ENCODE measurements around the gene TXNRD1.
A peak's percentile ranks its signal among the peaks of the same experiment; 100 is the strongest.
"Not testable (repeated sequence)": the region's sequence is repeated elsewhere in the genome, so short reads cannot be mapped to it uniquely, and the experiment has no call there.

The TXNRD1 gene

DNA sequence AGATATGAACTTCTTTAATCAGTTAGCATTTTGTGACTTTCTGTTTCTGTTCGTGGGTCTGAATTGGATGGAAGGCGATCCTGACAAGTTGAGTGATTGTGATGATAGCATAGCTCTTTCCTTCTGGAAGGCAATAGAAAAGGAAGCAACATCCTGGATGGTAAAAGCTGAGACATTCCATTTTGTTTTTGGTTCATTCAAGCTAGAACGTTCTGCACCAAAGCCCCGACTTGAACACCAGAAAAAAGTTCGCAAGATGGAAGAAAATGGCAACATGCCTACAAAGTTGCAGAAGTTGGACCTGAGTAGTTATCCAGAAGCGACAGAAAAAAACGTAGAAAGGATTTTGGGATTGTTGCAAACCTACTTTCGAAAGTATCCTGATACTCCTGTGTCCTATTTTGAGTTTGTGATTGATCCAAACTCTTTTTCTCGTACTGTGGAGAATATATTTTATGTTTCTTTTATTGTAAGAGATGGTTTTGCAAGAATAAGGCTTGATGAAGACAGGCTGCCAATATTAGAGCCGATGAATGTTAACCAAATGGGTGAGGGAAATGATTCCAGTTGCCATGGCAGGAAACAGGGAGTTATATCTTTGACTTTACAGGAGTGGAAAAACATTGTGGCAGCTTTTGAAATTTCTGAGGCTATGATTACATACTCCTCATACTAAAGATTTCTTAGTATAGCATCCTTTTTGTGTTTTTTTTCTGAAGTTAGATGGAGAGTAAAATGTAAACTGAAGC is 88.9 kb downstream of the TXNRD1 start:
- peak; percentile 78 for DNase-seq (ENCODE audit: low read depth)

DNA sequence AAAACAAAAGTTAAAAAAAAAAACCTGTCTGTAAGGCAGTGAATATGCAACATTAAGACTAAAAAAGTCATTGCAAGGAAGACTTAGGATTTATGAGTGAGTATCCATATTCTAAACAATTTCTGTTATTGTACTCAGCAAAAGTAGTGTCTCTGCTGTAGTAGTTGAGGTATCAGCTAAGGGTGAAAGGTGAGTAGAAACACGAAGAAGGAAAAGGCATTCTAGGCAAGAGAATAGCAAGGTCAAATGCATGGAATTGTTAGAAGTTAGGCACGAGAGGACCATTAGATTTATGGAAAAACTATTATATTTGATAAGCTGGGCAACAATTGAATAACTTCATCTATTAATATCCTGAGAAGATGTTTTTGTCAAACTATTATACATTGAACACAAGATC is 89.8 kb downstream of the TXNRD1 start:
- no peak for DNase-seq (ENCODE audit: low read depth)

DNA sequence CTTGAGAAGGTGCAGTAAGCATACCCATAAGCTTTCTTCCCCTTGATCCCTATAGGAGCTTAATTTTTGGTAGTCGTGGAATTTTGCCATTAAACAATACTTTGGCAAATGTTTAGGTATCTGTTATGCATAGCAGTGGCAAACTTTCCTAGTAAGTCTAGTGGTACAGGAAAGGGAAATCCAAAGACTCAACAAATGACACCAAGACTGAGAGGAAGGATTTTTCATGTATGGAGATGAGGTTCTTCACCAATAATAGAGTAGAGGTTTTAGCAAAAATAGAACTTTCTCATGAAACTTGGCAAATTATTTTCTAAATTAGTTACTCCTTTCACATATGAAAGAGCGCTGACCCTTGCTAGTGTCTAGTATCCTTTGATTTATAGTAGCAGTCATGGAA is 90.8 kb downstream of the TXNRD1 start:
- no peak for DNase-seq (ENCODE audit: low read depth)

DNA sequence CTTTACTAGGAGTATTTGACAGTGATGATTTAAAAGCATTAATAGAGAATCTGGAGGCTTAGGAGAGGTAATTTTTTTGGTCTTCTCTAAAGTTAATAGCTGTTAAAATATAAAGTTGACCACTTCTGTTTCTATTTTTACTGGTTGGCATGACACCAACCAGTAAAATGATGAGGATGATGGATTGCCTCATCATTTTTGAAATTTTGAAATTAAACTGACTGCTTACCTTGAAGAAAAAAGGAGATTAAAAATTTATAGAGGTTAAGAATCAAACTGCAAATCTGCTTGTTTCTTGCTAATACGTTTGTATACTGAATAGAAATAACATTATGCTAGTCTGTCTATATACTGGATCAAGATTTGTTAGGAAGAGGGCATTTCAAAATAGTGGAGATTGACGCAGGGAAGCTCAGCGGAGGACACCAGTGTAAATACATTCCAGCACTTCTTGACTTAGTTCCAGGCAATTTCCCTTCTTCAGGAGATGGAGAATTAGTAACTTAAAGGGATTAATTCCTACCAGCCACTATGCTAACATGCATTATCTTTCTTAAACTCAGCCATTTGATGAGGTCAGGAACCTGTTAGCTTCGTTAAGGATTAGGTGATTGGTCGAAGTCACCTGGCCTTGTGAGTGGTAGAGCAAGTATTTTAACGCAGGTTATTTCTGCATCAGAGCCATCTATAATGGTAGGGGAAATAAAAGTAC is 91.5 kb downstream of the TXNRD1 start:
- DNase-seq (ENCODE audit: low read depth) = no peak

DNA sequence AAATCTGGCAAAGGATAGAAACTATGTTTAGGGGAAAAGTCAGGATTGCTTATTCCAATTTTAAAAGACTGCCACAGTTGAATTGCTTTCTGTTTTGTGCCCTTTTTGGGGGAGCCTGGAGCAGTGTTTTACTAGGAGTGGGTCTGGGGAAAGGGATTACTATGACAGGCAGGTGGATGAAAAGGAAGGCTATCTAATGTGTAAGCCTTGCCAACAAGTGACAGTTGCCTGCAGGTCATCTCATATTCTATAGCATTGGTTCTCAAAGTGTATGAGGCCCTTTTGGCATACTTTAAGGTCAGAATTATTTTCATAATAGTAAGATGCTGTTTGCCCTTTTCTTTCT is 92.0 kb downstream of the TXNRD1 start:
- DNase-seq (ENCODE audit: low read depth) = no peak

DNA sequence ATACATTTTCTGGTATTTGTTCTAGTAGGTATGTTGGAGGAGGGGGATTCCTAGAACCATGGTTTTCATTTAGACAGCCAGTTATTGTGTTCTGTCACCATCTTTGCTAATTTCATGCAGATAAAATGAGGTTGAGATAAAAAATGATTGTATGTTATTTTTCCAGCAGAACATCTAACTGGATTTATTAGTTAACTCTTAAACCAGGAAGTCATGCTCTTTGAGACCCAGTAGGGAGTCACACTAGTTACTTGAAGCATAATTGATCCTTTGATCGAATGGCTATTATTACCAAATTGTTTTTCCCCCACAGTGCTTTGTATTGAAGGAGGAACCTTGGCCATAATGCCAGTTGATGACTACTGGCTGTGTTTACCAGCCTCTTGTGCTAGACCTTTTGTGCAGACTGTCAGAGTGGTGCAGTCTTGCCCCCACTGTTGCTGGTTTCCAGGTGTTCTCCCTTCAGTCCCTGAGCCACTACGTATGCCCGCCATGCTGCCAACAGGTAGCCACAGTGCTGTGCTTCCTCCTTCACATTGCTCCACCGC is 93.9 kb downstream of the TXNRD1 start:
- DNase-seq (ENCODE audit: low read depth) = no peak

DNA sequence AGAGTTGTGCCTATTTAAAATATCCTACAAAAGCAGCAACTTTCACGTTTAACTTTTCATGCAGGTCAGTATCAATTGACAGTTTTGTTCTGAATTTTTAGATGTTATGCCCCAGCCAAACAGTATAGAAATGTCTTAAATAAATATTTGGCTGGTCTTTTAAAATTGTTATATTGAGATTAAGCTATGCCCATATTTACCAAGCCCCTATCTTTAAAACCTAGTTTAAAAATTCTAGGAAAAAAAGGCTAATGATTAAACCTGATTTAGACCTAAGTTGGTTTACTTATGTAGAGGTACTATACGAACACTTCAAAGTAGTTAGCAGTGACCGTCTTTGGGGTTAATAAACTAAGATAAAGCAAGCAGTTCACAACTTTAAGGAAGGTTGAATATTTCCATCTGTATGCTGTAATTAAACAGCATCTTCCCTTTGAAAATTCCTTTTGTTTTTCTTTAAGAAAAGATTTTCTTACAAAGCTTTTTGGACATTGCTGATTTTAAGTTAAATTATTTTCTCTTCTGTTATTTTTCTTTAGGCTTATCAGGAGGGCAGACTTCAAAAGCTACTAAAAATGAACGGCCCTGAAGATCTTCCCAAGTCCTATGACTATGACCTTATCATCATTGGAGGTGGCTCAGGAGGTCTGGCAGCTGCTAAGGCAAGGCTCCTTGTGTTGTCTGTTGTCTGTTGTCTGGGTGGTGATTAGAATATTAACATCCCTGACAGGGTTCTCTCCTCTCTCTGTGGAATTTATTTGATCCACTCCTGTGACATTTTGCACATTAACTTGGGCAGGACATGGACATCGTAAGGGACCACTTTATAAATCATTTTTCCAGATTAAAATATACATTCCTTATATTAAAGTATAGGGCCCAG is 95.4 kb downstream of the TXNRD1 start:
- no peak for DNase-seq (ENCODE audit: low read depth)

- DNase-seq (ENCODE audit: low read depth) = no peak
Observed at GRCh38 chr12:104312202-104312601, 96.6 kb downstream of the TXNRD1 start.

DNA sequence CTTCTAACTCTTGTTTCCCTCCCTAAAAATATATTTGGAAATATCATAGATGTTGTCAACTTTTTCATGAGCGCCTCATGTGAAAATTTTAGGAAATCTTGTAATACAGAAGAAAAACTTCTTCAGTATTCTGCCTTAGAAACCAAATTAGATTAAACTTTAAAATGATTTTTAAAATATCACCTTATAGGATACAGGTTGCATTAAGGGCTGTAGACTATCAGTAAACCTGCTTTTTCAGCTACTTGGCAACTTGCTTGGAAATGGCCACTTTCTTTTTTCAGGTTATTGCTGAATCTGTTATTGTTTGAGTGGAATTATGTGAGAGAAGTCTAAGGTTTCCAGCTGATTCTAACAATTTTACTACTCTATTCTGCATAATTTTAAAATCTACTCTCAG is 97.1 kb downstream of the TXNRD1 start:
- DNase-seq (ENCODE audit: low read depth) = no peak

DNA sequence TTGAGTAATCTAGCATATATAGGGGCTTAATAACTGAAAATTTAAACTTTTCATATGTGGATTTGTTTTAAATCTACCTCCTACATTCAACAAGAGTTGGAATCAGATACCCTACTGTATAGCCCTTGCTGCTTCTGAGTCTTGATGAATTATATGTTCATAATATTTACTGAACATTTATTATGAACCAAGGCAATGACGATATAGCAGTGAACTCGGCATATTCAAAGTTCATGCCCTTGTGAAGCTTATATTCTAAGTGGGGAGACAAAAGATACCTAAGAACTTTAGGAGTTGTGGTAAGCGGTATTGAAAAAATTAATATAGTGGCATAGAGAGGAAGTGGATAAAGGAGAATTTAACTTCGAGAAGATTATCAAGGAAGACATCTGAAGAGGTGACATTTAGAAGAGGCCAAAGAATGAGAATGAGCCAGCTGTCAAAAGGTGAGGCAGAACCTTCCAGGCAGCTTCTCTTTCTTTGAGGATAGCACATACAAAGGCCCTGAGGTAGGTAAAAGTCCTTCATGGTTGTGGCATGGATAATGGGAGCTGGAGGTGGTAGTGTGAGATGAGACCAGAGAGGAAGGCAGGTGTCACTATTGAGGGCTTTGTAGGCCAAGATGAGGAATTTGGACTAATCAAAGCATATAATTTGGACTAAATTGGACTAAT is 98.1 kb downstream of the TXNRD1 start:
- DNase-seq (ENCODE audit: low read depth) = no peak

GRCh38 chr12:104314242-104314614 is 98.6 kb downstream of the TXNRD1 start:
- no peak for DNase-seq (ENCODE audit: low read depth)

- no peak for DNase-seq (ENCODE audit: low read depth)
Observed at GRCh38 chr12:104315326-104316224, 100.0 kb downstream of the TXNRD1 start.

GRCh38 chr12:104316936-104317335 is 101.4 kb downstream of the TXNRD1 start:
- DNase-seq (ENCODE audit: low read depth) = no peak

DNA sequence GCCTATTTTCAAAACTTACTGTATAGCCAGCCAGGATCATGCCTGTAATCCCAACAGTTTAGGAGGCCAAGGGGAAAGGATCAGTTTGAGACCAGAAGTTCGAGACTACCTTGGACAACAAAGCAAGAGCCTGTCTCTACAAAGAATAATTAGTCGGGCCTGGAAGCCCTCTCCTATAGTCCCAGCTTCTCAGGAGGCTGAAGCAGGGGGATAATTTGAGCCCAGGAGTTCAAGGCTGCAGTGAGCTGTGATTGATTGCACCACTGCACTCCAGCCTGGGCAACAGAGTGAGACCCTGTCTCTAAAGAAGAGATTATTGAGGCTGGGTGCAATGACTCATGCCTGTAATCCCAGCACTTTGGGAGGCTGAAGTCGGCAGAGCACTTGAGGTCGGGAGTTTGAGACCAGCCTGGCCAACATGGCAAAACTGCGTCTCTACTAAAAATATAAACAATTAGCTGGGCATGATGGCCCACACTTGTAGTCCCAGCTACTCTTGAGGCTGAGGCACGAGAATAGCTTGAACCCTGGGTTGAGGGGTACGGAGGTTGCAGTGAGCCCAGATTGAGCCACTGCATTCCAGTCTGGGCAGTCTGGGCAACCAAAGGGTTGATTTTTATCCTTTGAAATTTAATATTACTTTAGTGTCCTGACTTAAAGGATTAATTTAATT is 102.1 kb downstream of the TXNRD1 start:
- DNase-seq (ENCODE audit: low read depth) = no peak

GRCh38 chr12:104319028-104319427 is 103.4 kb downstream of the TXNRD1 start:
- no peak for DNase-seq (ENCODE audit: low read depth)

DNA sequence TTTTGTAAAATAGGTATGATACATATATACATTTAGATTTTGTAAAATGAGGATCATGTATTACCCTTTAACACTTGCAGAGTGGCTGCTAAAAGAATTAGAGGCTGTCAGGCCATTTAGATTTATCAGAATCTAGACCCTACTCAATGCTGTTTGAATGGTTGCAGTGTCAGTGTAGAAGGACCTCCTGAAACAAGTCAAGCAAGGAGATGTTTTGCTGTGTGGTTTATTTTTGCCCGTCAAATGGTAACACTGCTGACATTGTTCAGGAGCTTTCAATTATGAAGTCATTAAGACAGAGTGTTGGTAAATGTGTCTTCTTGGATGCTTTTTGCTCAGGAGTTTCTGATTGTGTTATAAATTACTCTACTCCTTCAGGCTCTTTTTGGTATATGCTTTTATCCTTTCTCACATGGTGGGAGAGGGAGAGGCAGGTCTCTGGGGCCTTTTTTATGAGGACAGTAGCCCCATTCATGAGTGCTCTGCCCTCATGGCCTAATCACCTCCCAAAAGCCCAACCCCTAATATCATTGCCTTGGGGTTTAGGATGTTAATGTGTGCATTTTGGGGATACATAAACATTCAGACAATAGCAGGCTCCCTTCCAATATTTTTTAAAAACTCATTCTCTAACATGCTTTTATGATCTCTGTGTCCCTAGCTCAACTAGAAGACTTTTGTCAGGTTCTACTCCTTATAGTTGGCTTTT is 104.5 kb downstream of the TXNRD1 start:
- no peak for DNase-seq (ENCODE audit: low read depth)

GRCh38 chr12:104320627-104321024 is 105.0 kb downstream of the TXNRD1 start:
- no peak for DNase-seq (ENCODE audit: low read depth)

- no peak for DNase-seq (ENCODE audit: low read depth)
Observed at GRCh38 chr12:104321949-104322348, 106.4 kb downstream of the TXNRD1 start.

- DNase-seq (ENCODE audit: low read depth) = not testable (repeated sequence)
Observed at GRCh38 chr12:104322533-104322932, 107.0 kb downstream of the TXNRD1 start.

DNA sequence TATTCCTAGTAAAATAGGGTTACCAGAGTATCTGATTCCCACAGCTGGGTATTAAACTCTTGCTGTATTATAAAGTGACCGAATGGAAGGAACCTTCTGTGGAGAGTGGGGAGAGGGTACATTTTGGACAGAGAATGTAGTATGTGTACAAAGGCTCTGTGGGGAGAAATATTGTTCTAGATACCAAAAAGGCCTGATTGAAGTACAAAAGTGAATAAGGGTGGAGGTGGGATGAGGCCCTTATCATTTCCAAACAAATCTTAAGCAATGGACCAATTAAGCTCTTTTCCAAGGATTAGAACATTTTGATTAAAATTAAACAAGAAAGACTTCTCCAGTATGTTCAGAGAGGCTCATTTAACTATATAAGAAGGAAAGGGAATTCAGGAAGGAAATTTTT is 108.3 kb downstream of the TXNRD1 start:
- DNase-seq (ENCODE audit: low read depth) = no peak

Data from fibroblast of gingiva (primary cell).